Measurements from ENCODE around the gene FUNDC1.

Gene FUNDC1

DNA sequence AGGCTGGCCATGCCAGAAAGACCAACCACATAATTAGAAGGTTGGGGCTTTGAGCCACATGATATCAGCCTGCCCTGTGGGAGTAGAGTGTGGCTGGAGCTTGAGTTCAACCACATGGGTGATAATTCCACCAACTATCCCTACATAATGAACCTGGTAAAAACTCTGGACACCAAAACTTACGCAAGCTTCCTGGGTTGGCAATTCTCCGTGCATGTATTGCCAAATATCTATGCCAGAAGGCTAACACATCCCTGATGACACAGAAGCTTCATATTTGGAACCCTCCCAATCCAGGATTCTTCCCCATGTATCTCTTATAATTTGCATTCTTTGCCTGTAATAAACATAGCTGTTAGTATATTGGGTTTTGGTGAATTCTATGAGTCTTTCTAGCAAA is 68.2 kb downstream of the FUNDC1 start:
- no peak for DNase-seq
